NOMO-1 treated with dmso at 0.1 percent for 144 hours (cell line): ENCODE data around the gene MAGEA2.
"Not testable (repeated sequence)": the region's sequence is repeated elsewhere in the genome, so short reads cannot be mapped to it uniquely, and the experiment has no call there.

Experiments
- DNase-seq: peaks from one replicate; lab custom pipeline; 2025; ENCODE audit not compliant: unreplicated experiment; lab: John Stamatoyannopoulos, UW

MAGEA2 gene

GRCh38 chrX:152709173-152709572 is 44.5 kb downstream of the MAGEA2 start, which contains the start of gene CSAG2:
CSAG2 (minus strand) TSS chrX:152709273; CDS start chrX:152709112, 161 bp downstream.
- DNase-seq = not testable (repeated sequence)

- not testable (repeated sequence) for DNase-seq
These were observed 47.1 kb downstream of the MAGEA2 start for GRCh38 chrX:152706500-152706899.

- DNase-seq = not testable (repeated sequence)
These were observed 53.3 kb downstream of the MAGEA2 start for GRCh38 chrX:152700390-152700789.
